KOPT-K1 (cell line): Measurements from ENCODE around the gene MRPL41.
"Not testable (repeated sequence)": the region's sequence is repeated elsewhere in the genome, so short reads cannot be mapped to it uniquely, and the experiment has no call there.

Experiments
- H3K27ac ChIP-seq: fragments of 200-600 bp; sonication (generic); 2 replicates; pipeline ENCODE4 v1.5.1; 2016; ENCODE audit warnings: antibody characterized with exemption, mild to moderate bottlenecking, low read depth, low read length; ENCODE audit not compliant: poor library complexity, severe bottlenecking
- H3K36me3 ChIP-seq: fragments of 200-600 bp; sonication (generic); 2 replicates; pipeline ENCODE4 v1.5.1; 2017; ENCODE audit warnings: antibody characterized with exemption, mild to moderate bottlenecking, low read length, moderate library complexity; ENCODE audit not compliant: insufficient read depth
- H3K9me3 ChIP-seq: fragments of 200-600 bp; sonication (generic); 2 replicates; pipeline ENCODE4 v1.5.1; 2017; ENCODE audit warnings: antibody characterized with exemption, low read length, mild to moderate bottlenecking; ENCODE audit not compliant: insufficient read depth, poor library complexity, severe bottlenecking

Gene MRPL41

GRCh38 chr9:137516144-137516917 lies 35.3 kb upstream of the MRPL41 start:
- Histone ChIP-seq H3K36me3 (no peaks in the 10 kb centered on the region), H3K9me3 (no peaks in the 10 kb centered on the region), H3K27ac (no peak overlapping the region)

GRCh38 chr9:137518661-137519459 lies 32.8 kb upstream of the MRPL41 start:
- H3K9me3 ChIP-seq, H3K27ac ChIP-seq, H3K36me3 ChIP-seq: not testable (repeated sequence)

- Histone ChIP-seq H3K27ac (no peak overlapping the region), H3K36me3 (no peaks in the 10 kb centered on the region), H3K9me3 (no peaks in the 10 kb centered on the region)
Measured at GRCh38 chr9:137519553-137519952, 32.1 kb upstream of the MRPL41 start.

- Histone ChIP-seq H3K36me3 (no peaks in the 10 kb centered on the region), H3K27ac (no peak overlapping the region), H3K9me3 (no peaks in the 10 kb centered on the region)
Measured at GRCh38 chr9:137520614-137521404, 30.9 kb upstream of the MRPL41 start.

GRCh38 chr9:137521405-137521985 lies 30.2 kb upstream of the MRPL41 start:
- Histone ChIP-seq H3K9me3 (no peaks in the 10 kb centered on the region), H3K36me3 (no peaks in the 10 kb centered on the region), H3K27ac (no peak overlapping the region)

- no peaks in the 10 kb centered on the region for H3K36me3 ChIP-seq
- H3K9me3 ChIP-seq, result no peaks in the 10 kb centered on the region
- H3K27ac ChIP-seq, result no peak overlapping the region
Measured at GRCh38 chr9:137522746-137523455, 28.8 kb upstream of the MRPL41 start.

GRCh38 chr9:137524161-137524980 lies 27.3 kb upstream of the MRPL41 start:
- Histone ChIP-seq H3K9me3 (no peaks in the 10 kb centered on the region), H3K36me3 (no peaks in the 10 kb centered on the region), H3K27ac (no peak overlapping the region)

GRCh38 chr9:137524981-137525317 lies 26.7 kb upstream of the MRPL41 start:
- Histone ChIP-seq H3K9me3 (no peaks in the 10 kb centered on the region), H3K27ac (no peak overlapping the region), H3K36me3 (no peaks in the 10 kb centered on the region)

GRCh38 chr9:137530331-137530730 lies 21.3 kb upstream of the MRPL41 start:
- H3K9me3 ChIP-seq, result no peaks in the 10 kb centered on the region
- no peak overlapping the region for H3K27ac ChIP-seq
- no peaks in the 10 kb centered on the region for H3K36me3 ChIP-seq

GRCh38 chr9:137531099-137531765 lies 20.4 kb upstream of the MRPL41 start:
- H3K27ac ChIP-seq, result no peak overlapping the region
- no peaks in the 10 kb centered on the region for H3K36me3 ChIP-seq
- H3K9me3 ChIP-seq, result peaks cover 2% of the 10 kb centered on the region

GRCh38 chr9:137532891-137533468 lies 18.7 kb upstream of the MRPL41 start:
- not testable (repeated sequence) for H3K27ac ChIP-seq, H3K9me3 ChIP-seq, H3K36me3 ChIP-seq

GRCh38 chr9:137534256-137535119 lies 17.2 kb upstream of the MRPL41 start:
- H3K27ac ChIP-seq, result no peak overlapping the region
- H3K36me3 ChIP-seq, result no peaks in the 10 kb centered on the region
- H3K9me3 ChIP-seq, result peaks cover 6% of the 10 kb centered on the region

- Histone ChIP-seq H3K27ac (no peak overlapping the region), H3K9me3 (peaks cover 6% of the 10 kb centered on the region), H3K36me3 (no peaks in the 10 kb centered on the region)
Measured at GRCh38 chr9:137535120-137535428, 16.6 kb upstream of the MRPL41 start.
